Brain microvascular endothelial cell (primary cell): Measurements from ENCODE around the gene POLA1.
A peak's percentile ranks its signal among the peaks of the same experiment; 100 is the strongest.

Experiments used
- DNase-seq: peaks from one replicate; pipeline ENCODE4 v3.0.0-alpha.2; 2020
- H3K27ac ChIP-seq: fragments of 250-450 bp; sonication (Bioruptor Pico); 2 replicates; pipeline ENCODE4 v1.5.1; 2020; ENCODE audit warnings: mild to moderate bottlenecking, moderate library complexity
- H3K27me3 ChIP-seq: fragments of 250-450 bp; sonication (Bioruptor Pico); replicated peaks from 2 replicates; pipeline ENCODE4 v1.5.1; 2020; ENCODE audit warnings: mild to moderate bottlenecking
- H3K36me3 ChIP-seq: fragments of 250-450 bp; sonication (Bioruptor Pico); replicated peaks from 2 replicates; pipeline ENCODE4 v1.5.1; 2020; ENCODE audit warnings: mild to moderate bottlenecking
- H3K4me3 ChIP-seq: 2 replicates; pipeline ENCODE4 v1.5.1; 2011; ENCODE audit warnings: low read depth, mild to moderate bottlenecking, control low read depth, low read length, moderate library complexity
- CTCF ChIP-seq: IDR thresholded peaks from 2 replicates; pipeline ENCODE4 v1.5.1; 2011; ENCODE audit warnings: low read depth, mild to moderate bottlenecking, moderate library complexity, low read length, control low read depth, inconsistent platforms; ENCODE audit errors: missing control alignments
- in situ Hi-C: cut with HindIII; loops from 2 replicates; pipeline ENCODE4 v1.10.0; 2017; ENCODE audit warnings: low sequenced_read_pairs, low pct_ligation_motif_present

Gene POLA1

GRCh38 chrX:24879679-24880078, 186.0 kb downstream of the POLA1 start:
- no peak for DNase-seq
- TF ChIP-seq CTCF = no peak
- Histone ChIP-seq H3K27ac (no peak overlapping the region), H3K36me3 (no peaks in the 10 kb centered on the region), H3K27me3 (no peaks in the 10 kb centered on the region), H3K4me3 (no peak overlapping the region)
- in situ Hi-C loops = no loop called here

GRCh38 chrX:24886916-24887315, 193.2 kb downstream of the POLA1 start:
- no peak for DNase-seq
- Histone ChIP-seq H3K36me3 (no peaks in the 10 kb centered on the region), H3K4me3 (no peak overlapping the region), H3K27ac (no peak overlapping the region), H3K27me3 (no peaks in the 10 kb centered on the region)
- TF ChIP-seq CTCF = no peak
- in situ Hi-C loops = no loop called here

GRCh38 chrX:24890677-24891076, 197.0 kb downstream of the POLA1 start:
- Histone ChIP-seq H3K27me3 (no peaks in the 10 kb centered on the region), H3K36me3 (no peaks in the 10 kb centered on the region), H3K27ac (no peak overlapping the region), H3K4me3 (no peak overlapping the region)
- no peak for TF ChIP-seq CTCF
- in situ Hi-C loops = no loop called here
- DNase-seq = no peak

DNA sequence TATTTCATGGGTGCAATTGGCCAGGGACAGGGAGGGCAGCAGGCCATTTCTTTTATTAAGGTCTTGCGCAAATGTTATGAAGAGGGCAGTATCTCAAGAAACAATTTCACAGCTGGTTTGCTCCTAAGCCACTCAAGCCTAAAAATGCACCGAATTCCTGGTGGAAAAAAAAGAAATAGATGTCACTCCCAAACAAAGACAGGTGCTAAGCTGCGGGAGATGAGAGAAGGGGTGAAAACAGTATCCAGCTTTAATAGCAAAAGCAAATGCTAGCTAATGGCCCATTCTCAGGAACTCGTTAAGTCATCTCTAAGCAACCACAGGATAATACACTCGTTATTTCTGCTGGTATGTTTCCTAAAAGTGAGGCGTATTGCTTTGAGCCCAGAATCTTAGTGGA, 205.7 kb downstream of the POLA1 start:
- Histone ChIP-seq H3K27me3 (no peaks in the 10 kb centered on the region), H3K36me3 (no peaks in the 10 kb centered on the region), H3K27ac (no peak overlapping the region), H3K4me3 (no peak overlapping the region)
- in situ Hi-C loops = no loop called here
- no peak for TF ChIP-seq CTCF
- no peak for DNase-seq

GRCh38 chrX:24900234-24900633, 206.5 kb downstream of the POLA1 start:
- Histone ChIP-seq H3K27me3 (no peaks in the 10 kb centered on the region), H3K4me3 (no peak overlapping the region), H3K36me3 (no peaks in the 10 kb centered on the region), H3K27ac (no peak overlapping the region)
- no peak for TF ChIP-seq CTCF
- in situ Hi-C loops = no loop called here
- no peak for DNase-seq

GRCh38 chrX:24902806-24903205, 209.1 kb downstream of the POLA1 start:
- Histone ChIP-seq H3K4me3 (no peak overlapping the region), H3K27me3 (no peaks in the 10 kb centered on the region), H3K36me3 (no peaks in the 10 kb centered on the region), H3K27ac (no peak overlapping the region)
- DNase-seq = peak; percentile 62
- in situ Hi-C loops = no loop called here
- TF ChIP-seq CTCF = no peak
